ENCODE results near the gene PCSK4. TPM values are rescaled to one million over a fixed set of nuclear protein-coding genes. Genes with fewer than 3 reads are reported as not detected.

PCSK4 gene
- total and polyA plus RNA-seq, 2 of the 13 experiments (the other 11 are each of a cell fraction or from before 2014, with no cell fraction given) = 2.0 to 2.7 TPM

- TF ChIP-seq ZFP91 (CRISPR knock-in tag; IDR thresholded peaks at IDR 0.05; ENCODE audit: borderline replicate concordance) (peak; percentile 65; the same call in 1 of the 2 replicates), EZH2 (conservative IDR thresholded peaks at IDR 0.05; ENCODE audit: low read depth, low read length) (0 out of 2 replicates have a peak, but pooled peaks have one; percentile 39)
Measured at GRCh38 chr19:1446713-1447481, 43.3 kb downstream of the PCSK4 start (continued).

GRCh38 chr19:1445932-1446712 is 44.0 kb downstream of the PCSK4 start:
- peak overlapping the region; percentile 12 to 78 (median 64); a peak in 3 of 6 replicates for H3K4me3 ChIP-seq (replicated peaks in 1 of 3; ENCODE audit: insufficient read depth in 1 of 3, low read depth in 2 of 3, low read length in 3 of 3)
- H3K27ac ChIP-seq (ENCODE audit: extremely low read length, insufficient read depth, low read length) = no peak overlapping the region
- ChIA-PET POLR2A (interaction anchor here (0.6 to 1.7 kb wide), 3 partner anchors 21 to 145 kb away, joined by 3 read pairs; no protein-coding TSS in a partner anchor), CTCF (ENCODE audit: low intra/inter-chr PET ratio, low total read pairs) (no interaction called here)
- H3K4me1 ChIP-seq (ENCODE audit: insufficient read depth, low read length) = peaks cover 22% of the 10 kb centered on the region
- peaks cover 2% of the 10 kb centered on the region for H3K79me2 ChIP-seq (ENCODE audit: insufficient read depth, low read length)
- FAIRE-seq (no peak), DNase-seq (ENCODE audit: low spot score) (no peak), ATAC-seq (peak; percentile 30)
- no peaks in the 10 kb centered on the region for H3K9me3 ChIP-seq (ENCODE audit: low read length)
- H3K36me3 ChIP-seq (replicated peaks in 1 of 2; ENCODE audit: control insufficient read depth in 1 of 2, insufficient read depth in 2 of 2, low read length in 2 of 2) = peaks cover 2 to 14% of the 10 kb centered on the region in 2 experiments; a peak in 4 of 5 replicates
- H4K20me1 ChIP-seq (ENCODE audit: insufficient read depth, low read length) = peaks cover 26% of the 10 kb centered on the region; the same call in 1 of the 2 replicates
- intact Hi-C loops (cut with micrococcal nuclease; ENCODE audit: unreplicated experiment) = no loop called here
- no peak overlapping the region for H3K9ac ChIP-seq (ENCODE audit: insufficient read depth, low read depth, low read length)
- no CpG with 5 or more reads among the region's 99 CpGs for WGBS (ENCODE audit: low lambda C conversion rate)
- in situ Hi-C loops (cut with HindIII; ENCODE audit: extremely low pct_ligation_motif_present, low pct_unique_long_range_greater_than_20kb) = no loop called here
- H2AFZ ChIP-seq (ENCODE audit: low read length) = no peak overlapping the region
- peak overlapping the region; percentile 56 for H3K4me2 ChIP-seq (ENCODE audit: low read depth, low read length)
- peaks cover 9 to 46% of the 10 kb centered on the region in 2 experiments for H3K27me3 ChIP-seq (ENCODE audit: control insufficient read depth in 1 of 2, insufficient read depth in 2 of 2, low read length in 2 of 2)
- BruUV-seq (replicated peaks) = no TSS peak
- no peak for TF ChIP-seq DNMT1 (CRISPR knock-in tag; IDR thresholded peaks at IDR 0.05)
- TF ChIP-seq PAXIP1 (CRISPR knock-in tag; conservative IDR thresholded peaks at IDR 0.05) = no peak
- no peak for TF ChIP-seq PREB (CRISPR knock-in tag; IDR thresholded peaks at IDR 0.05)
- TF ChIP-seq MNT (IDR thresholded peaks at IDR 0.05) = no peak
- 0 out of 2 replicates have a peak, but pooled peaks have one; percentile 16 for TF ChIP-seq SP5 (CRISPR knock-in tag; IDR thresholded peaks at IDR 0.05; ENCODE audit: borderline replicate concordance, low read depth)
- no peak for TF ChIP-seq NR2C2 (CRISPR knock-in tag; IDR thresholded peaks at IDR 0.05; ENCODE audit: borderline replicate concordance)
- no peak for TF ChIP-seq KLF6 (CRISPR knock-in tag; IDR thresholded peaks at IDR 0.05)
- no peak for TF ChIP-seq ZMYM4 (CRISPR knock-in tag; IDR thresholded peaks at IDR 0.05)
- TF ChIP-seq POLR2AphosphoS5 (IDR thresholded peaks at IDR 0.05; ENCODE audit: low read depth, low read length) = no peak
- TF ChIP-seq ARNT2 (CRISPR knock-in tag; IDR thresholded peaks at IDR 0.05; ENCODE audit: low read depth) = no peak

All from HepG2 (cell line).